Measurements from ENCODE around the gene SH3RF3.

The SH3RF3 gene

DNA sequence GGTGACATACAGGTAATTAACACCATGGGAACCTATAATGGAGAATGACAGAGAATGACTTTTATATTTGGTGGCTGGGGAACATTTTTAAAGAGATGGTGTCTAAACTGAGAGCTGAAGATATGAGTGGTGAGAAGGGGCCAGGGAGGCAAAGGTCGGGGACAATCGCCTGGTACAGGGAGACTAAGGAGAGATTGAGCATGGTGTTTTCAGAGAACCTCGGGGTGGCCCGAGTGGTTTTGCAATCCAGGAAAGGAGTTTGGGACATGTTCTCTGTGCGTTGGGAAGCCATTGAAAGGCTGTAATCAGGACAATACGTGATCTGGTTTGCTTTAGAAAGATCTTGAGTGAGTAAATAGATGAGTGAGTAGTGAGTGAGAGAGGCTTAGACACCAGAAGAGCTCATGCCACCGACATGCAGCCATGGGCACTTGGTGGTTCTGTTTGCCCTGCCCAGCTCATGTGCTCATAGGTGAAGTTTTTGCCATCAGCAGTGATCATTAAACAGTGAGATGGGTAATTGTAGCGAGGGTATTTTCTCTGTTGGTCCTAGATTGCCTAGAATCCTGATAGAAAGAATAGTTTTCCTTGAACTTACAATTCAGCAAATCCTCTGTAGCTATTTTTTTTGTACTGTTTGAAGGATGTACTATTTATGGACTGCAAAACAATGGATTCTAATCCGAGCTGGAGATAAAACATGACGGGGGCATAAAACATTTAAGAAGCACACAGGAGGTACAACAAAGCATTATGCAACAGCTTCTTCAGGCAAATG lies 114.7 kb downstream of the SH3RF3 start:
- DNase-seq: no peak

DNA sequence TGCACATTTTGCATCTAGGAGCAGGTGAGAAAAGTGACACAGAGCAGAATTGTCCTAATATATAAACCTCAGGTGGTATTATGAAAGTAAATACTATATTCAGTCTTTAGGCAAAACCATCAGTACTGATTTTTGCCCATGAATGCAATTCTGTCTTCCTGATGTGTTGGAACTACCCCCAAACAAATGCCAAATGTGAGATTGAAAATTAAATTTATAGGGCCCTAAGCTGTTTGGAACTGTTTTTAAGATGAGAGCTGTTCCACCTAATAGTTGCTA lies 115.2 kb downstream of the SH3RF3 start:
- DNase-seq: no peak

GRCh38 chr2:109244750-109245382 lies 115.9 kb downstream of the SH3RF3 start:
- no peak for DNase-seq

DNA sequence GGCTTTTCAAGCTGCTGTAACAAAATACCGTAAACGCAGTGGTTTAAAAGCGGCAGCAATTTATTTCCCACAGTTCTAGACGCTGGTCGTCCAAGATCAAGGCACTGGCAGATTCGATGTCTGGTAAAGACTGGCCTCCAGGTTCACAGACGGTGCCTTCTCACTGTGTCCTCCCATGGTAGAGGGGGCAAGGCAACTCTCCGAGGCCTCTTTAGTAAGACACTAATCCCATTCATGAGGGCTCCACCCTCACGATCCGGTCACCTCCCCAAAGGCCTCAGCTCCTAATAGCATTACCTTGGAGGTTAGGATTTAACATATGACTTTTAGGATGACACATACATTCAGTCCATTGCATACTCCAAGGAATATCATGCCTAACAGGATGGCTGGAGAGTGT lies 117.2 kb downstream of the SH3RF3 start:
- DNase-seq: no peak

DNA sequence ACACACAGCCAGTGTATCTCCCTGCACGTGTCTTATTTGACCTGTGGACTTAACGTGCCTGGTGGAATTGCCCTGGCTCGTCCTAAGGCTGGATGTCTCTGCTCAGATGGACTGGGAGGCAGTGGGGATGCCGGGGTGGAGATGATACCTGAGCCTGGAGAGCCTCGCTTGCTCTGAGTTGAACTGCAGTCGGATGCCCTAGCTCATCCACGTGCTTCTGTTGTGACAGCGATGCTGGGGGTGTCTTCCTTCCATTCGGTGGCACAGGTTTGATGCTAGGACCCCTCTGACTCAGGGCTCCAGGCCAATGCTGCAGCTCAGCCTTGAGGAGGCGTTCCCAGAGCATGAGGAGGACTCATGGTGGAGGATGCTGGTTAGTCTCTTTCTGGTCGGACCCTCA lies 117.6 kb downstream of the SH3RF3 start:
- DNase-seq: no peak

DNA sequence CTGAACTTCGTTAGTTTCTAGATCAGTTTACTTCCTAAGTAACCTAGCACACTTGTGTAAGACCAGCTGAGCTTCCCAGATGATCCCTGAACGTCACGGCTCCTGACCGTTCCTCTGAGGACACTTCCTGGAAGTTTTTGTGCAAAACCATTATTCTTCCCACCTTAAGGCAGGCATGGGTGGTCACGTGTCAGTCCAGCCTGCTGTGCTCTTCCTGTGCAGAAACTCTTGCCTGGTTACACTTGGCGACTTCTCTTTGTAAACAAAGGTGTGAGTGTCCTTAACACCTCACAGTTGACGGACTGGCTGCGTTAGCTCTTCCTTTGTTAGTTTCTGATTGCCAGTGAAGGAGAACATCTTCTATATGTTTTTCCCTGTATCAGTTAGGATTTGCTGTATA lies 118.3 kb downstream of the SH3RF3 start:
- no peak for DNase-seq

GRCh38 chr2:109247812-109248211 lies 118.8 kb downstream of the SH3RF3 start:
- DNase-seq: no peak

- no peak for DNase-seq
Measured at GRCh38 chr2:109248590-109248989, 119.6 kb downstream of the SH3RF3 start.

- no peak for DNase-seq
Measured at GRCh38 chr2:109253217-109253616, 124.2 kb downstream of the SH3RF3 start.

DNA sequence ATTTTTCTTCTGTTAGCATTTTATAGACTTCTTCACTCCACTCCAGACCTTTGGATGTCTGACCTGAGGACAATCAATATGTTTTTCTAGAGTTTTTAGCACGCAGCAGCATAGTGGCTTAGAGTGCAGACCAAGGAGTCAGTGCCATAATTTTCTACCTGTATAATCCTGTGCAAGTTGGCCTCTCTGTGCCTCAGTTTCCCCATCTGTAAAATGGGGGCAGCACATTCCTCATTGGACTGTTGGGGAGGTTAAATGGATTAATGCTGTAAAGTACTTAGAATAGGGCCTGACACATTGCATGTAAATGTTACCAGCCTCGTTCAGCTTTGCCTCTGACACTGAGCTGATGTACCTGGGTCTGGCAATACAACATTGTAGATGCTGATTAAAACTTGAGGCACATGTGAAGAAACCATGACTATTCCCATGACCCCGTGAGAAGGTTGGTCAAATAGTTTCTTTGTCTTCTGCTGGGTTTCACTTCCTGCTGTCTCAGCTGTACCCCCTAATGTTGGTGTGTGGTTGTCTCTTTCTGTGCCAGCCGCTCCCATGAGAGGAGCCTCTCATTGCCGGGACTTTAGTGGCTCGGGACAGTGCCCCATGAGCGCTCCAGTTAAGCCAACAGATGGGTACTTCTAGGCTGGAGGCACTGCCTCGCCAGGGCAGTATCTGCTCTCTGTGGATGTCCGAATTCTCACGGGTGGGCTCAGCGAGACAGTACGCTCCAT lies 125.3 kb downstream of the SH3RF3 start:
- no peak for DNase-seq

DNA sequence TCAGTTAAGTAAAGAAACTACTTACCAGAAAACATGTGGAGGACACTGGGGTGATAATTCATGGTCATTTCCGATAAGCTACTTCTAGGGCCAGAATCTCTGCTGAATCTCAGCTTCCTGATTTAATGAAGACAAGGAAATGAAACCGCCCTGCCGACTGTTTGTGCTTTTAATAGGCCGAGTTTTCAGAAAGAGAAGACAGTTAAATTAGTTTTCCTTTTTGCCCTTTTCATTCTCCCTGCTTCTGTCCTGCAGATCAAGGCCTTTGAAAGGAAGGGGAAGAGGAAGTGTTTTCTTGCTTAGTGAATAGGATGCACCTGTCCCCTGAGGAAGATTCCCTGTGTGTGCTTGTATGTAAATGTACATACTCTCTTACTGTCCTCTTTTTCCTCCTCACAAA lies 126.6 kb downstream of the SH3RF3 start:
- no peak for DNase-seq

- DNase-seq: no peak
Measured at GRCh38 chr2:109256111-109256510, 127.1 kb downstream of the SH3RF3 start.

- no peak for DNase-seq
Measured at GRCh38 chr2:109256921-109257320, 127.9 kb downstream of the SH3RF3 start.

- no peak for DNase-seq
Measured at GRCh38 chr2:109257653-109258052, 128.6 kb downstream of the SH3RF3 start.

- no peak for DNase-seq
Measured at GRCh38 chr2:109258376-109258775, 129.4 kb downstream of the SH3RF3 start.

GRCh38 chr2:109258905-109259540 lies 130.0 kb downstream of the SH3RF3 start:
- no peak for DNase-seq

DNA sequence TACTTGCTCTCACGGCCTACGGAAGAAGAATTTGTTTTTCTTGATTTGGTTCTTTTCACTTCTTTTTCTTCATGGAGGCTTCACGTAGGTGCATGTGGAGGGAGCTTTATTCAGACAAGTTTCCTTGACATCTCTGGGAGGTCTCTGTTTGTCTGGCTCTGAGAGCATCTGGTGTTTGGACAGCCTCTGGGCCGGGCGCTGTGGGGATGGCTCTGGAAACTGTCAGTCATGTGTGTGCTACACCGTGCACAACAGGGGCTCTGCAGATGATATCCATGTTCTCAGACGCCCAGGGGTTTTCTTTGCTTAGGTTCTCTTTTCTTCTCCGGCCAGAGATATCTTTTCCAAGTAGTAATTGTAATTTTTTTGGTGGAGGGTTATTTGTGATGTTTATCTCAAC lies 130.7 kb downstream of the SH3RF3 start:
- no peak for DNase-seq

DNA sequence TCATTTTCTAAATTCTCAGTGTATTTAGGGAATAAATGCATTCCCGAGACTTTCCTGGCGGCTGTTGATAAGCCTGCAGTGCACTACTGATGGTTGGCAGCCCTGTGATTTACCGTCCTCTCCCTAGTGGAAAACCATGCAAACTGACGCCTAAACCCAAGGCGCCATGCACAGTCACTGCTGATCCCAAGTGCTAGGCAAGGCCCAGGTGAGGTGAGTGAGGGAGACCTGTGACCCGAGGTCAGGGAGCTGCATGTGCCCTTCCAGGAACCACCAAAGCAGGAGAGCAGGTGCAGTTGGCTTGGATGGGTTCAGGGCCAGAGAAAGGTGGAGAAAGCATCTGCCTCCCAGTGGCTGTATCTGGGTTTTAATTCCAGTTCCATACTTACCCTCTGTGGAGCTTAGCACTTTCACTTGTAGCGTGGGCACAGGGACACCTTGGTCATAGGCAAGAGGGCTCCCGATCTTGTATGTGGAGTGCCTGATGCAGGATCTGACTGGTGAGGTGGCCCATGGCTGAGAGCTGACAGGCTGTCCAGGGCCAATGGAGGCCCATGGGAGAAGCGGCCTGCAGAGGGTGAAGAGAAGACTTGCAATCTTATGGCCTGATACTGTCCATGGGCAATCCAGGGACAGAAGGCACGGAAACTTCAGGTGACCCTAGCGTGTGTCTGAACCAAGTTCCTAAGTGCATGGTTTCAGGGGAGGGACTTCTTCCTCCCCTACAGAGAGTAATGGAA lies 131.3 kb downstream of the SH3RF3 start:
- DNase-seq: no peak

GRCh38 chr2:109260886-109261700 lies 132.1 kb downstream of the SH3RF3 start:
- no peak for DNase-seq

- DNase-seq: no peak
Measured at GRCh38 chr2:109261906-109262631, 133.1 kb downstream of the SH3RF3 start.

Data from fibroblast of skin of scalp (primary cell).